Stimulated activated naive CD8-positive, alpha-beta T cell treated with anti-CD3 and anti-CD28 coated beads, Interleukin-15, amount 100 ng/mL, for 72 hours (primary cell): ENCODE results near the gene TTC23L.

Experiments
- ATAC-seq: fragments of 150-1000 bp; cut with Tn5 transposase; 2 replicates; pipeline ENCODE4 v1.10.0; 2021; ENCODE audit warnings: mild to moderate bottlenecking, moderate library complexity
- DNase-seq, 2 donors: peaks; one replicate each; pipeline ENCODE4 v3.0.0; 2021 to 2022
- H3K27ac Mint-ChIP-seq, 2 donors: one replicate each; pipeline ENCODE4 v1.8.0; 2022; ENCODE audit warnings: mild to moderate bottlenecking in 2 of 2, mixed read lengths in 2 of 2, moderate library complexity in 2 of 2
- H3K27me3 Mint-ChIP-seq: one replicate; pipeline ENCODE4 v1.8.0; 2022; ENCODE audit warnings: mixed read lengths
- H3K4me1 Mint-ChIP-seq: one replicate; pipeline ENCODE4 v1.8.0; 2022; ENCODE audit warnings: mild to moderate bottlenecking, mixed read lengths
- H3K4me3 Mint-ChIP-seq, 2 donors: one replicate each; pipeline ENCODE4 v1.8.0; 2022; ENCODE audit warnings: mild to moderate bottlenecking in 2 of 2, mixed read lengths in 2 of 2, moderate library complexity in 1 of 2
- H3K9me3 Mint-ChIP-seq, 2 donors: one replicate each; pipeline ENCODE4 v1.8.0; 2022; ENCODE audit warnings: mixed read lengths in 2 of 2

The TTC23L gene

DNA sequence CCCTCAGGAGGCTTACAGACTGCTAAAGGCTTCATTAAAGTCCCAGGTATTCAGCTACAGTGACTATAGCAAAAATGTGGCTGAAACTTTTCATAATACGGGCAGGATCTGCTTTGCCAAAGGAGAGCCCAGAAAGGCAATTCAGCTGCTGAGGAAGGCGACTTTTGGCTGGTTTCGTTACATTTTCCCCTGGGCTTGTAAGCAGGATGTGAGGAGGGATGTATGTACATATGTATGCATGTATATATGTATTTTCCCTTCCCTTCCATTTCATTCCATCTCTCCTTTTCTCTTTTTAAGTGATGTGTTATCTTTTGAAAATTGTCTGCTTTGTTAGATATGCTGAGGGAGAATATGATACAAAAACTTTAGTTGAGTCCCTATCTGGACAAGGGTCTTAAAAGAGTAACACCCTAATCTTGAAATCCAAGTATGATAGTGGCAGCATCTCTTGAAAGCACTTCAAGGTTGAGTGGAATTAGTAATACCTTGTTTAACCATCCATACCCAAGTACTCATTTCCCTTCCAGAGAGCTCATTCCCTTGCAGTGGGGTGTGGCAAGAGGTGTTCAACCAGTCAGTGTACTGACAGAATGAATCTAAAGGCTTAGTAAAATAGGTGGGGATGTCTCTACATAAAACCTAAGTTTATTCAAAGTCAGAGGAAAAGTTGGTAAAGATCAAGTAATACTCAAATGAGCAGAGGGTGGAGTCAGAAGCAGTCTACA is 47.6 kb downstream of the TTC23L start:
- DNase-seq (no peak), ATAC-seq (no peak)
- Mint-ChIP-seq H3K9me3 (no peaks in the 10 kb centered on the region), H3K27me3 (peaks cover 21% of the 10 kb centered on the region), H3K27ac (no peak overlapping the region), H3K4me3 (no peak overlapping the region), H3K4me1 (no peaks in the 10 kb centered on the region)

DNA sequence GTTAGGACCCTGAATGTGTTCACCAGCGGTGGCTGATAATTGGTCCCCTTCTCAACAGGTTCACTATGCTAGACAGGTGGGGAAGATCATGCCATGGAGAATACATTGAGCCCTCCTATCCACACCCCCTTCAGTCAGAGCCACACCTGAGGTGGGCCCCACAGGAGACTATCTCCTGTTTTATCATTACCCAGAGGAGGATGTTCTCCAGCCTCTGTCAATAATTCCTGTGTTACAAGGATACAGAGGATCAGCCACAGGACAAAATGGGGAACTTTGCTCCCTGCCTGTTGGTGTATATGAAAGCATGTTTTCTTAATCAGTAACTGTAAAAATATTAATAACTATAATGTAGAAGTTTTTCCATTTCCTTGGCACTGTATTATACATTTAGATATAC is 50.4 kb downstream of the TTC23L start:
- Mint-ChIP-seq H3K9me3 (no peaks in the 10 kb centered on the region), H3K27ac (no peak overlapping the region), H3K4me1 (no peaks in the 10 kb centered on the region), H3K27me3 (peaks cover under 1% of the 10 kb centered on the region), H3K4me3 (no peak overlapping the region)
- DNase-seq = no peak
- ATAC-seq = no peak

DNA sequence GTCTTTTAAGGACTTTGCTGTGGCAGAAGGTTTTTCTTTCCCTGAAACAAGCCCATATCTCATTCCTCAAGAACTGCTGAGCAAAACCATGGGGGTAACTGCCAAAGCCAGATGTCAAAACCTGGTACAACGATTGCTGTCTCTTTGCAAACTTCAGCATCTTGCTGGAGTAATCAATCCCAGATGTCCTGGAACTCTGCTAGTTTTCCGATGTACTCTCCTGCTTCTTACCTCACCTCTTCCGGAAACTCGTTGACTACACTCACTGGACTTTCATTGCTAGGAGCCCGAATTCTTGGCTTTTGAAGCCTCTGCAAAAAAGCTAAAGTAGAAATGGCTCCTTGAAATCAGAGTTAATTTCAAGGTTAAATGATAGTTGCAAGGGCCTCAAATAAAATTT is 53.0 kb downstream of the TTC23L start:
- no peaks in the 10 kb centered on the region for H3K9me3 Mint-ChIP-seq
- H3K4me1 Mint-ChIP-seq = no peaks in the 10 kb centered on the region
- DNase-seq (no peak), ATAC-seq (no peak)
- H3K27ac Mint-ChIP-seq = no peak overlapping the region
- H3K27me3 Mint-ChIP-seq = no peaks in the 10 kb centered on the region
- no peak overlapping the region for H3K4me3 Mint-ChIP-seq

DNA sequence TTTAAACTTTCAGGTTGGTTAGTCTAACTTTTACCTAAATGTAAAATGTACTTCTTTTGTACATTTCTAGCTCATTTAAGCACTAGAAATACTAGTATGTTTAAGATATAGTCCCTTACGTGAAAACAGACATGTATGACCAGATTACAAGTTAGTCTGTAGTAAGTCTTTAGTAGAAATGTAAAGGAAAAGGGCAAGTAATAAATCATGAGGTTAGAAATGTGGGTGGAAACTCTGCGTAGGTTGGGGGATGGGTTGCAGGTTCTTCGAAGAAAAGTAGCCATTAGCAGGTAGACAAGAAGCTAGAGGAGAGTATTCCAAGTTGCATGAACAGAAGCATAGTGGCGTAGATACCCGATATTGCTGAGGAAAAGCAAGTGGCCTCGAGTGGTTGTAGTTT is 53.5 kb downstream of the TTC23L start:
- no peak overlapping the region for H3K27ac Mint-ChIP-seq

DNA sequence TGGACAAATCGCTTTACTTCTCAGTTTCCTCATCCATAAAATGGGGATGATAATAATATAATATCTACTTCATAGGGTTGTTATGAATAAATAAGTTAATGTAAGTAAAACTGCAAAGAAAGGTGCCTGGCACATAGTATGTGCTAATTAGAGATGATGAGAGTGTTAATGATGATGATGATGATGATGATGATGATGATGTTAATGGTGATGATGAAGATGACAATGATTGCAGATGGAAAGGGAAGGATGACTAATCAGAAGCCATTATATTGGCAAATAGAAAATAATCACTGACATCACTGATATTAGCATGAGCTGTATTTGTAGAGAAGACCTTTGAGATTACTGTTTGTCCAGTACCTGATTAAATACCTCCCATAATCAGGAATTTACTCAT is 55.8 kb downstream of the TTC23L start:
- Mint-ChIP-seq H3K27me3 (no peaks in the 10 kb centered on the region), H3K9me3 (no peaks in the 10 kb centered on the region), H3K4me1 (no peaks in the 10 kb centered on the region), H3K4me3 (no peak overlapping the region), H3K27ac (no peak overlapping the region)
- no peak for DNase-seq
- no peak for ATAC-seq

More for the DNA sequence above, 53.5 kb downstream of the TTC23L start:
- ATAC-seq = no peak
- Mint-ChIP-seq H3K4me1 (no peaks in the 10 kb centered on the region), H3K9me3 (no peaks in the 10 kb centered on the region), H3K4me3 (no peak overlapping the region), H3K27me3 (no peaks in the 10 kb centered on the region)
- DNase-seq = no peak

DNA sequence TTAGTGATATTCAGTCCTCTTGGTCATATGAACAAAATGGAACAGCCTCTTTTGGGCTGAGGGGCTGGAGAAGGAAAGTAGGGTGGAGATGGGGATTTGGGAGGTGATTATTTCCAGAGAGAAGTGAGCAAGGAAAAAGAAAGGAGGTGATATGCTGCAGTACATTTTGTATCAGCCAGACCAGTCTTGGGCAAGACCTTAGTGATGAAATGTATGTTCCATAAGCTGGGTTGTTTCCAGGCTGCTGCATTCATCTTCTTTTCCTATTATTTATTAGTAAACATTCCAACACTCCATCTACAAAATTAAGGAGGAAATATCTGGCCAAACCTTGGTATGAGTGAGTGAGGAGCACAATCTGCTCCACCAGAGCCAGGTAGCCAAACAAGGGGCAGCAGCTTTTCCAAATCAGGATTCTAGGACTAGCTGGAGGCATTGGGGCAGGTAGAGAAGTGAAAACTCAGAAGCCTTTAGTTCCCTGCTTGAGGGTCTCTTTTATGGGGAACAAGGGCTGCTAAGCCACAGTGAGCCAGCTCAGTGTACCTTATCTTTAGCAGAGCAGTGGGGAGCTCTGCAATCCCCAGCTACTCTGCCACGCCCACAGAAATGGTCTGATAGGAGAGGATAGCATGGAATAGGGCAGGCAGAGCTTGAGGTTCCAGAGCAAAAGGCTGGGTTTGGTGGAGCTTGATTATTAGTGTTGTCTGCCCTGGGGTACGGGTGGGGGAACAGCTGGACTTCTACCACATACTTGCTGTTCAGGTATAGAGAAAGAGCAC is 56.9 kb downstream of the TTC23L start:
- Mint-ChIP-seq H3K4me3 (no peak overlapping the region), H3K27me3 (no peaks in the 10 kb centered on the region), H3K27ac (peak overlapping the region in 1 of 2 donors; percentile 44), H3K4me1 (no peaks in the 10 kb centered on the region), H3K9me3 (no peaks in the 10 kb centered on the region)
- DNase-seq = no peak
- ATAC-seq = no peak

DNA sequence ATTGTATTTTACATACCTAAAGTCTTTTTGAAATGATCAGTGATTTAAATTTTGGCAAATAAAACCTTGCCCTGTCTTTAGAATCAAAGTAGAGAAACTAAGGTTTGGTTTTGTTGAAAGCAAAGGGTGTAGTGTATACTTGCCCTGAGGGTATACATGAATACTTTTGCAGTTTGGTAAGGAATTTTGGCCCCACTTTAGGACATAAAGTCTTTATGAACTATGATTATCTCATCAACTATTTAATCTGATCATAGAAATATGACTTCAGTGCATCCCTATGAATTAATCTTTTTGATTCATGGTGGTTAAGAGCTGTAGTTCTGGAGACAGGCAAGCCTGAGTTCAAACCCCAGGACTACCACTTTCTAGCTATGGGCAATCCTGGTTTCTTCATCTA is 58.7 kb downstream of the TTC23L start:
- H3K9me3 Mint-ChIP-seq = no peaks in the 10 kb centered on the region

DNA sequence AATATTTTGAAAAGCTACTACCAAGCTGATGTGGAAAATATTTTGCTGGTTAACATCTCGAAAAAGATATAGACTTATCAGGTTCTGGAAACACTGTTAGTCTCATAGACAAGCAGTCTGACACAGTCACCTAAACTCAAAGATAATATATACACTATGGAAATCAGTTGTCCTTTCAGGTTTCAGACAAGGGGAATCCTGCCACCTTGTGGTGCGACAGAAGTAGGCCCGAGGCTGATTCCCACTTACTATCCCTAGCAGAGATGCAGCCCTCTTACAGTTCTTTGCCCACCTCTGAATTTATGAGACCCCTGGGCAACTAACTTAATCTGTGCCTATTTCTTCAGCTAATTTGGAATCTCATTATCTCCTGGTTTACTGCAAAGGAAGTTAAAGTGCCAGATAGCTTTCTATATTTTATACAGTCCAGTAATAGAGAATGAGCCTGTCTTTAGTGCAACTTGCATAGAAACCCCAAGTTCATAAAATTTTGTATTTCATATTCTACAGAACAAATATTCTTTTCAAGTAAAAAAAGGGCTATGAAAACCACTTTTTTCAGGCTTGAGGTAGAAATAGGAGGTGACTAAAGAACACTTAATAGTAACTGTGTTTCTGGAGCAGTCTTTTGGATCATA is 59.4 kb downstream of the TTC23L start:
- Mint-ChIP-seq H3K4me1 (no peaks in the 10 kb centered on the region), H3K9me3 (no peaks in the 10 kb centered on the region), H3K27me3 (no peaks in the 10 kb centered on the region), H3K4me3 (no peak overlapping the region), H3K27ac (no peak overlapping the region)
- ATAC-seq (peak; percentile 82), DNase-seq (peak; percentile 37 to 50)

More for the DNA sequence above, 58.7 kb downstream of the TTC23L start:
- Mint-ChIP-seq H3K4me1 (no peaks in the 10 kb centered on the region), H3K27me3 (no peaks in the 10 kb centered on the region), H3K4me3 (no peak overlapping the region), H3K27ac (no peak overlapping the region)
- ATAC-seq = no peak
- DNase-seq = no peak

DNA sequence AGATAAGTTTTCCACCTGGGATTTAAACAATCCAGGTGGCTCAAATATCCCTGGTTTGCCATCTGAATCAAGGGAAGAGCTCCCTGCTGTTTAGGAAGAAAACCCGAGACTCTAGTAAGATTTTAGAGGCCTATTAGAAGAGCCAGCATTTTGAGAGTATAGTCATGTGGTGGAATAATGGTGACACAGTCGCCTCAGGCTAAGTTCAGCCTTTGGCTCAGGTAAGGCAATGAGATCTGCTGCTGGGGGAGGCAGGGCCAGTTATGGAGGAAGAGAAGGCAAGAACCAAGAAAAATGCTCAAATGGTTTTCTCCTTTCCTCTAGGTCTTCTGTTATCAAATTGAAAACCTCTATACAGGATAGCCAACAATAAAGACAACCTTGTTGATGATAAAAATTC is 60.1 kb downstream of the TTC23L start:
- Mint-ChIP-seq H3K4me1 (no peaks in the 10 kb centered on the region), H3K9me3 (no peaks in the 10 kb centered on the region), H3K27me3 (no peaks in the 10 kb centered on the region), H3K4me3 (no peak overlapping the region), H3K27ac (no peak overlapping the region)
- no peak for ATAC-seq
- no peak for DNase-seq

DNA sequence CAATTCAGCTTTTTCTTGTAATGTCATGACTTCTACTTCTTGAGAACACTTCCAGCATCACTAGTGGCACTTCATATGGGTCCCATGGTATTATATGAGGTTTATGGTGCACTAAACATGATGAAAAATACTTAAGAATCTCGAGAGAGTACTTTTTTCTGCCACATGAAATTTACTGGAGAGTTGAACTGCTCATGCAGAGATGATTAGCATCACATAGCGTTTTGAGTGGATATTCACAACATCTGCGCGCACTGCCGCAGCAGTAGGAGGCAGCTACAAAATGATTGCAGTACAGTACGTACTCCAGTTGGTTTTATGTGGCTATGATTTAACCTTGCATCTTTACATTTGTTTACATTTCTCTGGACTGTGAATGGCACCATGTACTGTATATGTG is 61.7 kb downstream of the TTC23L start:
- Mint-ChIP-seq H3K4me1 (no peaks in the 10 kb centered on the region), H3K27ac (no peak overlapping the region), H3K9me3 (no peaks in the 10 kb centered on the region), H3K4me3 (no peak overlapping the region), H3K27me3 (no peaks in the 10 kb centered on the region)
- no peak for ATAC-seq
- DNase-seq = no peak

DNA sequence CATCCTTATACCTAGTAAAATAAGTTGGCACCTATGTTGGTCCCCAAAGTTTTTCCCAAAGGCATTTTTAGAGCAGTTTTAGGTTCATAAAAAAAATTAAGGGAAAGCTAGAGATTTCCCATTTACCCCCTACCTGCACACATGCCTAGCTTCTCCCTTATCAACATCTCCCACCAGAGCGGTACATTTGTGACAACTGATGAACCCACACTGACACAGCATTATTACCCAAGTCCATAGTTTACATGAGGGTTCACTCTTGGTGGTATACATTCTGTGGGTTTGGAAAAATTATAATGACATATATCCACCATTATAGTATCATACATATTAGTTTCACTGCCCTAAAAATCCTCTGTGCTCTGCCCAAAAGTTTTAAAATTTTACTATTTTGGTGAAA is 64.3 kb downstream of the TTC23L start:
- H3K27ac Mint-ChIP-seq = no peak overlapping the region
- no peak for DNase-seq
- no peaks in the 10 kb centered on the region for H3K9me3 Mint-ChIP-seq
- H3K27me3 Mint-ChIP-seq = no peaks in the 10 kb centered on the region
- no peaks in the 10 kb centered on the region for H3K4me1 Mint-ChIP-seq
- no peak for ATAC-seq
- H3K4me3 Mint-ChIP-seq = no peak overlapping the region

DNA sequence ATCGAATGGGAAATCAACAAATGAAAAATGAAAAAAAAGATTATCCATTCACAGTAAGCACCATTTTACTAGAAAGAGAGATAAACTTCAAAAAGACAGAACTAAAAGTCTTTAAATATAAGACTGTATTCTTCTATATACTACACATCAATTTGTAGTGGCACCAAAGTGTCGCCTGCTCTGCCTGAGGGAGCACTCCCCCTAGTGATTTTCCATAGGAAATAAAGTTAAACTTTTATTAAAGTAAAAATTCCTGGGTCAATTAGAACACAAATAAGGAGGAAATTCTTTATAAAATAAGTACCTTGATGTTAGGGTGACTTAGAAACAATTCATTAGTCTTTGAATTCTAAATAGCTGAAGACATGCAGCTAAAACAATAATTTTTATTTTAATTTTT is 66.6 kb downstream of the TTC23L start:
- H3K4me3 Mint-ChIP-seq = no peak overlapping the region
- no peaks in the 10 kb centered on the region for H3K4me1 Mint-ChIP-seq
- H3K9me3 Mint-ChIP-seq = no peaks in the 10 kb centered on the region
- H3K27ac Mint-ChIP-seq = no peak overlapping the region
- DNase-seq (no peak), ATAC-seq (no peak)
- no peaks in the 10 kb centered on the region for H3K27me3 Mint-ChIP-seq

DNA sequence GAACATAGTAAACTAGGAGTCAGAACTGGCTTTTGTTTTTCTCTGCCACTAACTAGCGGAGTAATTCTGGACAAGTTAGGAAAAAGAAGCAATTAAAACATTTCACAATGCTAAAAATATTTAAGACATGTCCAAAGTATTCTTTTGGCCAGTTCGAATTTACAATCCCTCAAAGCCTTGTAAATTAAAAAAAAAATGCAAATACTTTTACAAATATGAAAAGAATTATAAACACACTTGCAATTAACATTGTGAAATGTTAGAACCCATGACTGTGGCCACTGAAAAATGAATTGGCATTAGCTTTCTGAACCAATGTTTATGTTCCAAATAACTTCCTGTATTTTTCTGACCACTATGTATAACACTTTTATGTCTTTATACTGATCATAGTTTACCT is 74.1 kb downstream of the TTC23L start:
- Mint-ChIP-seq H3K4me3 (no peak overlapping the region), H3K9me3 (no peaks in the 10 kb centered on the region), H3K27me3 (no peaks in the 10 kb centered on the region), H3K4me1 (peaks cover 30% of the 10 kb centered on the region), H3K27ac (no peak overlapping the region)
- ATAC-seq (no peak), DNase-seq (no peak)

DNA sequence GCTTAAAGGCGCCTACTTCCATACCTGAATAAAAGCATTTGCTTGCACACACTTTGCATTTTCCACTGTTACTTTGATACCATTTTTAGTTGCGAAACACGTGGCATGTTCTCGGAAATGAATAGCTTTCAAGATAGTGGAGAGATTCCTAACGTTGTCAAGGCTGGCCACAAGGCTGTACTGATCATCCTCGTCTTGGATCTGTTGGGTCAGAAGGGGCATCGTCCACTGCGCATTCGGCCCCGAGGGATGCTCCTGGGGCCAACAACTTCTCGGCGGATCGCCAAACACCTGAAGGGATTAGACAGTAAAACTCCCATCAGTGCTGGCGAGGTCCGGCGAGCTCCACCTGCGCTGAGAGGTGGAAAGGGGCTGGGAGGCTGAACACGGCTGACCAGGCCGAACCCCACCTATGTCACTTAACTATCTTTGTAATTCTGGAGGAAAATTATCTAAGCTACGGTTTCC is 75.7 kb downstream of the TTC23L start:
- H3K9me3 Mint-ChIP-seq = no peaks in the 10 kb centered on the region
- DNase-seq (peak in 1 of 2 donors; percentile 19), ATAC-seq (peak; percentile 0)
- peaks cover 35% of the 10 kb centered on the region for H3K4me1 Mint-ChIP-seq
- no peak overlapping the region for H3K27ac Mint-ChIP-seq
- H3K27me3 Mint-ChIP-seq = no peaks in the 10 kb centered on the region
- no peak overlapping the region for H3K4me3 Mint-ChIP-seq

DNA sequence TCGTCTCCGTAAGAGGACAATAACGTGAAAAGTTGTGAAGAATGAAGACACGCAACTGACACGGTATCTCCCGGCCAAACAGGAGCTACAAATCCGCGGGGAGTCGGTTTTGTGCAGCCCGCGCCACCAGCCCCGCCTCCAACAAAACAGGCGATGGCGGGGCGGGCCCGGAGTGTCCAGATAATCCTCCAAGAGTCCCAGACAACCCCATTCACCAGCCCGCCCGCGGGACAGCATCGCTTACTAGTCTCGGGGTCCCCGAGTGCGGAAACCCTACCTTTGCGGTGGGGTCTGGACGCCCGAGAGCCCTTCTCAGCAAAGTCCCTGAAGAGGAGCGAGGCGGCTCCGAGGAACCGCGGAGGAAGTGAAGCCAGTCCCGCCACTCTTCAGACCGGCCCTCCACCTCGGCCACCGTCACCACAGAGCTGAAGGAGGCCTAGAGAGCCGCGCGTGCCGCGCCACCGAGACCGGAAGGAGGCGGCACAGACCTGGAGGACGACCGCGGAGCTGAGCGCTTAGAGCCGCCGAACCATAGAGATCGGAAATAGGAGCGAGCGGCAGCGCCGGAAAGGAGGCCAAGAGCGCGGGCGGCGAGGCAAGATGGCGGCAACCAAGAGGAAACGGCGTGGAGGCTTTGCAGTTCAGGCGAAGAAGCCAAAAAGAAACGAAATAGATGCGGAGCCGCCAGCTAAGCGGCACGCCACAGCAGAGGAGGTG is 76.3 kb downstream of the TTC23L start, which contains the start of the genes BRIX1 and RAD1:
BRIX1 (plus strand) TSS at position 573 of the 717 bp plus-strand sequence; CDS start at position 601, 28 bp downstream.
RAD1 (minus strand) TSS at position 366 of the 717 bp plus-strand sequence. CDS start 612 bp downstream, outside the sequence.
- Mint-ChIP-seq H3K4me3 (peak within 1 kb of the TSS in 1 of 2 donors; percentile 65), H3K4me1 (peaks cover 37% of the 10 kb centered on the region), H3K9me3 (no peaks in the 10 kb centered on the region), H3K27me3 (no peaks in the 10 kb centered on the region), H3K27ac (peak within 1 kb of the TSS in 1 of 2 donors; percentile 78)
- DNase-seq = peak; percentile 94 to 97
- peak; percentile 100 for ATAC-seq
